Vagina (tissue), 2 donors: Measurements from ENCODE around the gene HECTD4. TPM values are rescaled to one million over a fixed set of nuclear protein-coding genes. Genes with fewer than 3 reads are reported as not detected.
"Not testable (repeated sequence)": the region's sequence is repeated elsewhere in the genome, so short reads cannot be mapped to it uniquely, and the experiment has no call there.

Experiments used
- DNase-seq, 2 donors: peaks; one replicate each; pipeline ENCODE4 v3.0.0-alpha.2; 2017; ENCODE audit errors: extremely low spot score in 2 of 2
- H3K27ac ChIP-seq: fragments of 200-600 bp; sonication (generic); one replicate; pipeline ENCODE4 v1.5.1; 2019
- H3K27me3 ChIP-seq: fragments of 200-600 bp; sonication (generic); one replicate; pipeline ENCODE4 v1.5.1; 2019
- H3K36me3 ChIP-seq, 2 donors: fragments of 200-600 bp; sonication (generic); one replicate each; pipeline ENCODE4 v1.5.1; 2017 to 2019
- H3K4me1 ChIP-seq: fragments of 200-600 bp; sonication (generic); one replicate; pipeline ENCODE4 v1.5.1; 2019
- H3K4me3 ChIP-seq, 2 donors: fragments of 200-600 bp; sonication (generic); 1 replicate in 1 of 2; 2 replicates in 1 of 2; pipeline ENCODE4 v1.5.1; 2016 to 2019
- H3K9me3 ChIP-seq: fragments of 200-600 bp; sonication (generic); one replicate; pipeline ENCODE4 v1.5.1; 2019
- CTCF ChIP-seq, 3 experiments: fragments of 450-650 bp in 2 of 3; fragments of 200-600 bp in 1 of 3; sonication (generic) in 1 of 3; IDR thresholded peaks; one replicate each; pipeline ENCODE4 v1.5.1; 2017 to 2019; ENCODE audit warnings: antibody characterized with exemption in 3 of 3, mild to moderate bottlenecking in 2 of 3, moderate library complexity in 2 of 3
- POLR2A ChIP-seq, 2 donors: fragments of 450-650 bp; IDR thresholded peaks; one replicate each; pipeline ENCODE4 v1.6.1; 2017; ENCODE audit warnings: antibody characterized with exemption in 2 of 2, mild to moderate bottlenecking in 2 of 2, moderate library complexity in 2 of 2
- POLR2AphosphoS5 ChIP-seq, 2 donors: sonication (generic); formaldehyde crosslinking; IDR thresholded peaks; one replicate each; pipeline ENCODE4 v1.9.0; 2017; ENCODE audit warnings: antibody characterized with exemption in 2 of 2, mild to moderate bottlenecking in 2 of 2, low read depth in 1 of 2; ENCODE audit not compliant: insufficient read depth in 1 of 2
- intact Hi-C: fragments of 100-400 bp; cut with DNase I; formaldehyde crosslinking; loops from one replicate; pipeline ENCODE4 v1.15.1; 2023
- total RNA-seq: library from RNA; depleted of rRNA; stranded (reverse); fragments of >200 nt; gene quantifications from one replicate; pipeline ENCODE4 v1.2.3, GENCODE V29; 2016

Gene HECTD4
- total RNA-seq, 1 donor from 2014 or later, result 79.6 TPM

GRCh38 chr12:112160611-112161010 is 221.6 kb downstream of the HECTD4 start:
- H3K36me3 ChIP-seq, result peaks cover 0 to 59% of the 10 kb centered on the region in 2 donors
- no peaks in the 10 kb centered on the region for H3K4me1 ChIP-seq
- DNase-seq, result no peak
- no peak overlapping the region for H3K4me3 ChIP-seq
- intact Hi-C loops, result no loop called here
- no peaks in the 10 kb centered on the region for H3K27me3 ChIP-seq
- no peaks in the 10 kb centered on the region for H3K9me3 ChIP-seq
- no peak overlapping the region for H3K27ac ChIP-seq
- TF ChIP-seq CTCF (IDR thresholded peaks at IDR 0.05) (no peak), POLR2AphosphoS5 (IDR thresholded peaks at IDR 0.05; ENCODE audit: insufficient read depth in 1 of 2, low read depth in 1 of 2) (no peak), POLR2A (IDR thresholded peaks at IDR 0.05) (no peak)

DNA sequence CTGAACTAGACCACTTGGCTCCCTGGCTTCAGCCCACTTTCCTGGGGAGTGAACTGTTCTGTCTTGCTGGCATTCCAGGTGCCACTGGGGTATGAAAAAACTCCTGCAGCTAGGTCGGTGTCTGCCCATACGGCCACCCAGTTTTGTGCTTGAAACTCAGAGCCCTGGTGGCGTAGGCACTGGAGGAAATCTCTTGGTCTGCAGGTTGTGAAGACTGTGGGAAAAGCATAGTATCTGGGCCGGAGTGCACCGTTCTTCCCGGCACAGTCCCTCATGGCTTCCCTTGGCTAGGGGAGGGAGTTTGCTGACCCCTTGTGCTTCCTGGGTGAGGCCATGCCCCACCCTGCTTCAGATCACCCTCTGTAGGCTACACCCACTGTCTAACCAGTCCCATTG is 223.1 kb downstream of the HECTD4 start:
- Histone ChIP-seq H3K4me1 (no peaks in the 10 kb centered on the region), H3K27me3 (no peaks in the 10 kb centered on the region), H3K9me3 (no peaks in the 10 kb centered on the region), H3K27ac (no peak overlapping the region), H3K4me3 (no peak overlapping the region), H3K36me3 (peaks cover 0 to 61% of the 10 kb centered on the region in 2 donors)
- no peak for TF ChIP-seq POLR2AphosphoS5 (IDR thresholded peaks at IDR 0.05; ENCODE audit: insufficient read depth in 1 of 2, low read depth in 1 of 2)
- TF ChIP-seq POLR2A (IDR thresholded peaks at IDR 0.05), result no peak
- no peak for TF ChIP-seq CTCF (IDR thresholded peaks at IDR 0.05)
- intact Hi-C loops, result no loop called here
- no peak for DNase-seq

GRCh38 chr12:112158461-112159145 is 223.6 kb downstream of the HECTD4 start:
- H3K27ac ChIP-seq, H3K9me3 ChIP-seq, H3K4me3 ChIP-seq, DNase-seq, H3K27me3 ChIP-seq, intact Hi-C loops, H3K4me1 ChIP-seq: not testable (repeated sequence)
- peaks cover 0 to 62% of the 10 kb centered on the region in 2 donors for H3K36me3 ChIP-seq

DNA sequence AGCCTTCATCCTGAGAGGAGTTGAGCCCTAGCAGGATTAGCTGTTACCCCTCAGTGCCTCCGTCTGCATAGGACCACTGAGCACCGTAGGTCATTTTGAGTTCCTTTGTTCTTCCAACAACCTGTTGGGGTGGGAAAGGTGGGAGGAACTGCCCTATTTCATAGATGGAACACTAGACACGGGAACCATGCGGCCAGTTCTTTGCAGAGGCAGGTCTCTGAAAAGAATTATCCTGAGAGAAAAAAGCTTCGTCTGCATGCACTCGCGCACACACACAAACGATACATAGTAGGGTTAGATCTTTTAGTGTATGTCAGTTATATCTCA is 228.4 kb downstream of the HECTD4 start:
- no peaks in the 10 kb centered on the region for H3K27me3 ChIP-seq
- H3K36me3 ChIP-seq, result peaks cover 0 to 62% of the 10 kb centered on the region in 2 donors
- H3K9me3 ChIP-seq, result no peaks in the 10 kb centered on the region
- no peaks in the 10 kb centered on the region for H3K4me1 ChIP-seq
- no peak overlapping the region for H3K4me3 ChIP-seq
- no peak overlapping the region for H3K27ac ChIP-seq
- DNase-seq, result no peak
- TF ChIP-seq POLR2AphosphoS5 (IDR thresholded peaks at IDR 0.05; ENCODE audit: insufficient read depth in 1 of 2, low read depth in 1 of 2), result no peak
- no peak for TF ChIP-seq POLR2A (IDR thresholded peaks at IDR 0.05)
- TF ChIP-seq CTCF (IDR thresholded peaks at IDR 0.05), result no peak
- intact Hi-C loops, result no loop called here

GRCh38 chr12:112153181-112153892 is 228.9 kb downstream of the HECTD4 start:
- H3K4me3 ChIP-seq, result no peak overlapping the region
- TF ChIP-seq POLR2AphosphoS5 (IDR thresholded peaks at IDR 0.05; ENCODE audit: insufficient read depth in 1 of 2, low read depth in 1 of 2) (no peak), CTCF (IDR thresholded peaks at IDR 0.05) (no peak), POLR2A (IDR thresholded peaks at IDR 0.05) (no peak)
- H3K27me3 ChIP-seq, result no peaks in the 10 kb centered on the region
- intact Hi-C loops, result no loop called here
- H3K36me3 ChIP-seq, result peaks cover 0 to 62% of the 10 kb centered on the region in 2 donors
- no peaks in the 10 kb centered on the region for H3K9me3 ChIP-seq
- H3K27ac ChIP-seq, result no peak overlapping the region
- no peaks in the 10 kb centered on the region for H3K4me1 ChIP-seq
- DNase-seq, result no peak
